Fibroblast of lung (primary cell): ENCODE results near the gene TLE1. TPM values are rescaled to one million over a fixed set of nuclear protein-coding genes. Genes with fewer than 3 reads are reported as not detected.
A peak's percentile ranks its signal among the peaks of the same experiment; 100 is the strongest.

Source experiments
- DNase-seq, 2 donors: peaks; one replicate each; pipeline versions ENCODE4 v3.0.0 to v3.0.0-alpha.2; 2010; ENCODE audit warnings: low read depth in 2 of 2
- H2AFZ ChIP-seq: 2 replicates; pipeline ENCODE4 v1.5.1; 2012; ENCODE audit warnings: low read length, control low read depth, inconsistent platforms
- H3K27ac ChIP-seq: 2 replicates; pipeline ENCODE4 v1.5.1; 2011; ENCODE audit warnings: low read length, control low read depth; ENCODE audit not compliant: insufficient read depth
- H3K27me3 ChIP-seq: 2 replicates; pipeline ENCODE4 v1.5.1; 2011; ENCODE audit warnings: mild to moderate bottlenecking, low read length; ENCODE audit not compliant: control insufficient read depth, insufficient read depth
- H3K36me3 ChIP-seq: 2 replicates; pipeline ENCODE4 v1.5.1; 2011; ENCODE audit warnings: low read length; ENCODE audit not compliant: control insufficient read depth, insufficient read depth
- H3K4me1 ChIP-seq: 2 replicates; pipeline ENCODE4 v1.5.1; 2011; ENCODE audit warnings: low read length; ENCODE audit not compliant: control insufficient read depth, insufficient read depth; ENCODE audit errors: extremely low read depth
- H3K4me2 ChIP-seq: 2 replicates; pipeline ENCODE4 v1.5.1; 2011; ENCODE audit warnings: low read length, control low read depth; ENCODE audit not compliant: insufficient read depth; ENCODE audit errors: extremely low read depth
- H3K4me3 ChIP-seq, 4 experiments: fragments of 200-600 bp in 1 of 4; sonication (generic) in 1 of 4; replicated peaks in 1 of 4; 2 replicates each; pipeline ENCODE4 v1.5.1; 2011 to 2016; ENCODE audit warnings: low read length in 4 of 4, low read depth in 3 of 4, mild to moderate bottlenecking in 3 of 4, control low read depth in 2 of 4, inconsistent platforms in 1 of 4, mixed read lengths in 1 of 4; ENCODE audit not compliant: insufficient read depth in 1 of 4; ENCODE audit errors: control extremely low read depth in 1 of 4
- H3K79me2 ChIP-seq: 2 replicates; pipeline ENCODE4 v1.5.1; 2012; ENCODE audit warnings: mild to moderate bottlenecking, low read length, inconsistent platforms; ENCODE audit not compliant: control insufficient read depth, insufficient read depth
- H3K9ac ChIP-seq: 2 replicates; pipeline ENCODE4 v1.5.1; 2011; ENCODE audit warnings: mild to moderate bottlenecking, low read length, control low read depth; ENCODE audit not compliant: insufficient read depth
- H3K9me3 ChIP-seq: 2 replicates; pipeline ENCODE4 v1.5.1; 2012; ENCODE audit warnings: low read depth, low read length; ENCODE audit not compliant: control insufficient read depth, insufficient read depth
- H4K20me1 ChIP-seq: 2 replicates; pipeline ENCODE4 v1.5.1; 2011; ENCODE audit warnings: low read length; ENCODE audit not compliant: control insufficient read depth, insufficient read depth; ENCODE audit errors: extremely low read depth
- EZH2 ChIP-seq: IDR thresholded peaks from 2 replicates; pipeline ENCODE4 v1.5.1; 2012; ENCODE audit warnings: low read length, control low read depth, mild to moderate bottlenecking; ENCODE audit errors: missing control alignments
- polyA plus RNA-seq, 2 donors: library from polyadenylated mRNA; depleted of rRNA in 1 of 2; stranded (reverse) in 1 of 2; unstranded in 1 of 2; fragments of >200 nt; gene quantifications; 2 replicates each; pipeline ENCODE4 v1.2.1, GENCODE V29; 2011 to 2012; ENCODE audit warnings: missing spikeins in 1 of 2
- total RNA-seq: library from RNA; depleted of rRNA; stranded (reverse); fragments of >200 nt; gene quantifications from 2 replicates; pipeline ENCODE4 v1.2.1, GENCODE V29; 2014
- TF ChIP-seq, protein P1 (sequence below), 2 donors: IDR thresholded peaks in 1 of 2; conservative IDR thresholded peaks in 1 of 2; 1 replicate in 1 of 2; 2 replicates in 1 of 2; pipeline ENCODE4 v1.5.1; 2011 to 2012; ENCODE audit warnings: low read length in 2 of 2, control low read depth in 1 of 2, inconsistent platforms in 1 of 2, low read depth in 1 of 2, mild to moderate bottlenecking in 1 of 2

TLE1 gene
- total and polyA plus RNA-seq, 2 donors (not counting 1 experiment from before 2014, with no cell fraction given) = 29.3 to 29.7 TPM

- Histone ChIP-seq H3K4me3 (no peak overlapping the region), H3K27ac (no peak overlapping the region), H3K4me1 (peaks cover 3% of the 10 kb centered on the region), H3K4me2 (no peak overlapping the region), H3K9me3 (no peaks in the 10 kb centered on the region), H4K20me1 (no peaks in the 10 kb centered on the region), H3K27me3 (no peaks in the 10 kb centered on the region), H3K36me3 (no peaks in the 10 kb centered on the region), H3K9ac (no peak overlapping the region), H3K79me2 (peaks cover 23% of the 10 kb centered on the region), H2AFZ (no peak overlapping the region)
- no peak for TF ChIP-seq EZH2
- TF ChIP-seq, protein P1, sequence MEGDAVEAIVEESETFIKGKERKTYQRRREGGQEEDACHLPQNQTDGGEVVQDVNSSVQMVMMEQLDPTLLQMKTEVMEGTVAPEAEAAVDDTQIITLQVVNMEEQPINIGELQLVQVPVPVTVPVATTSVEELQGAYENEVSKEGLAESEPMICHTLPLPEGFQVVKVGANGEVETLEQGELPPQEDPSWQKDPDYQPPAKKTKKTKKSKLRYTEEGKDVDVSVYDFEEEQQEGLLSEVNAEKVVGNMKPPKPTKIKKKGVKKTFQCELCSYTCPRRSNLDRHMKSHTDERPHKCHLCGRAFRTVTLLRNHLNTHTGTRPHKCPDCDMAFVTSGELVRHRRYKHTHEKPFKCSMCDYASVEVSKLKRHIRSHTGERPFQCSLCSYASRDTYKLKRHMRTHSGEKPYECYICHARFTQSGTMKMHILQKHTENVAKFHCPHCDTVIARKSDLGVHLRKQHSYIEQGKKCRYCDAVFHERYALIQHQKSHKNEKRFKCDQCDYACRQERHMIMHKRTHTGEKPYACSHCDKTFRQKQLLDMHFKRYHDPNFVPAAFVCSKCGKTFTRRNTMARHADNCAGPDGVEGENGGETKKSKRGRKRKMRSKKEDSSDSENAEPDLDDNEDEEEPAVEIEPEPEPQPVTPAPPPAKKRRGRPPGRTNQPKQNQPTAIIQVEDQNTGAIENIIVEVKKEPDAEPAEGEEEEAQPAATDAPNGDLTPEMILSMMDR (conservative IDR thresholded peaks at IDR 0.05 in 1 of 2, IDR thresholded peaks at IDR 0.05 in 1 of 2; ENCODE audit: low read depth in 1 of 2, low read length in 2 of 2) = no peak
- no peak for DNase-seq
Observed at GRCh38 chr9:81676395-81676794, 13.0 kb downstream of the TLE1 start.

DNA sequence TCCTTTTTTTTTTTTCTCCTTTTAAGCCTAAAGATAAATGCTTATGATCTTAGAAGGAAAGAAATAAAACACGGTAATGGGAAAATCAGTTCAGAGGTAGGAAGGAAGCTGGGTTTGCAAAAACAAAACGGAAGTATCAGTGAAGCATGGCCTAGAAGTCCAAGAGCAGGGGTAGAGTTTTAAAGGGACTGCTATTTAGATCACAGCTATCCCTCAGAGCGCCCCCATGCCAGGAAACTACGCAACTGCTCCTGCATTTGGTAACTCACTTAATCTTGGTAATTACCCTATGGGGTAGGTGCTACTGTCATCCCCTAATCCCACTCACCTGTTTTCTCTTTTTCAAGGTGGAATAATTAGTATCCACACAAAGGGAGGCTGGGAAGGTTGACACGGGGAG, 16.0 kb downstream of the TLE1 start:
- H3K27me3 ChIP-seq = no peaks in the 10 kb centered on the region
- no peaks in the 10 kb centered on the region for H4K20me1 ChIP-seq
- H3K36me3 ChIP-seq = no peaks in the 10 kb centered on the region
- H3K4me2 ChIP-seq = no peak overlapping the region
- H3K4me3 ChIP-seq = no peak overlapping the region
- H2AFZ ChIP-seq = no peak overlapping the region
- H3K9me3 ChIP-seq = no peaks in the 10 kb centered on the region
- H3K27ac ChIP-seq = no peak overlapping the region
- TF ChIP-seq, protein P1 (conservative IDR thresholded peaks at IDR 0.05 in 1 of 2, IDR thresholded peaks at IDR 0.05 in 1 of 2; ENCODE audit: low read depth in 1 of 2, low read length in 2 of 2) = no peak
- TF ChIP-seq EZH2 = no peak
- peaks cover 11% of the 10 kb centered on the region for H3K4me1 ChIP-seq
- peaks cover 16% of the 10 kb centered on the region for H3K79me2 ChIP-seq
- H3K9ac ChIP-seq = no peak overlapping the region
- DNase-seq = no peak

DNA sequence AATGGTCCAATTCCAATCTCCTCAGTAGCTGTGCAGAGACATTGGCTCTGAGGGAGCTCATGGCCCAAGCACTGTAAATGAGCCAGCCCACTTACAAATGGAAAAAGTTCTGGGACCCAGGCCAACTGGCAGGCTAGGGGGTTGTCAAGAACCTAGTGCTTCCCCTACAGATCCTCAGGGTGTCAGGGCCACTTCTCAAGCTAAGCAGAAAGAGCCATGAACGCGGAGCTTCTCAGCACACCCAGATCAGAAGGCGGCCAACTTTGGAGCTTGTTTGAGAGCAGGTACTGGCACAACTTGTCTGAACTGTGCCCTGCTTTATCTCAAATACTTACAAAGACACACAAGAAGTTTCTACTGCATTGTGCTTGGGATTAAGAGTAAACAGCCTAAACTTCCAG, 17.5 kb downstream of the TLE1 start:
- Histone ChIP-seq H3K36me3 (no peaks in the 10 kb centered on the region), H2AFZ (no peak overlapping the region), H3K27me3 (no peaks in the 10 kb centered on the region), H4K20me1 (no peaks in the 10 kb centered on the region), H3K79me2 (peaks cover 14% of the 10 kb centered on the region), H3K4me3 (no peak overlapping the region), H3K27ac (no peak overlapping the region), H3K9me3 (no peaks in the 10 kb centered on the region), H3K9ac (no peak overlapping the region), H3K4me2 (peak overlapping the region; percentile 8), H3K4me1 (peaks cover 9% of the 10 kb centered on the region)
- TF ChIP-seq EZH2 = no peak
- TF ChIP-seq, protein P1 (conservative IDR thresholded peaks at IDR 0.05 in 1 of 2, IDR thresholded peaks at IDR 0.05 in 1 of 2; ENCODE audit: low read depth in 1 of 2, low read length in 2 of 2) = no peak
- DNase-seq = peak; percentile 90 to 96
